WI38 (cell line): ENCODE data around the gene GNB4.

ENCODE experiments used
- H3K4me3 ChIP-seq: 2 replicates; pipeline ENCODE4 v1.5.1; 2011; ENCODE audit warnings: low read depth, mild to moderate bottlenecking, control low read depth, low read length
- CTCF ChIP-seq: IDR thresholded peaks from 2 replicates; pipeline ENCODE4 v1.5.1; 2012; ENCODE audit warnings: low read depth, mild to moderate bottlenecking, control low read depth, low read length

Gene GNB4

DNA sequence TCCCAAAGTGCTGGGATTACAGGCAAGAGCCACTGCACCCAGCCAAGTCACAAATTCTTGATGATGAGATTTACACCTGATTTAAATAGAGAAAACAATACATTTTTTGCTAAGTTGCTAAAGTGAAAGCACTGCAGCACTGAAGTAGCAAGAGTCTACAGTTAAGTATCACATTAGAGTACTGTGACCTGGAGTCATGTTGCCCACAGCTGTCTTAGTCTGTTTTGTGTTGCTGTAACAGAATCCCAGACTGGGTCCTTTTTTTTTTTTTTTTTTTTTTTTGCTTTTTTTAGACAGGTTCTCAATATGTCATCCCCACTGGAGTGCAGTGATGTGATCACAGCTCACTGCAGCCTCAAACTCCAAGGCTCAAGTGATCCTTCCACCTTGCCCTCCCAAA lies 23.2 kb upstream of the GNB4 start:
- no peak overlapping the region for H3K4me3 ChIP-seq
- TF ChIP-seq CTCF, result no peak

DNA sequence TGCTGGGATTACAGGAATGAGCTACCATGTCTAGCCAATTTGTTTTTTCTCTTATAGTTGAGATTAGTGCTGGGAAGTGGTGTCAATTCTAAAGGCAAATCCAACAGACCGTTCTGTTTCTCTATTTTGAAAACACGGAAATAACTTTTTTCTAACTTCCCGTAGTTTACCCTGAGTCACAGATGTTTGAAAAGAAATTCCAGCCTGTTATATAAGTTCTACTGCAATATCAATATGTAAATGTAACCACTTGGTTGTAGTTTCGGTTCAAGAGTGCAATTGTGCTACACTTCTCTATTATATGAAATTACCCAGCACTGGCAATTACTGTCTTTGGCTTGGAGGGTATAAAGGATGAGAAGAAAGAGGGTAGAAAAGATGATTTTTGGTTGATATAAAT lies 22.3 kb upstream of the GNB4 start:
- H3K4me3 ChIP-seq, result no peak overlapping the region
- TF ChIP-seq CTCF, result no peak

DNA sequence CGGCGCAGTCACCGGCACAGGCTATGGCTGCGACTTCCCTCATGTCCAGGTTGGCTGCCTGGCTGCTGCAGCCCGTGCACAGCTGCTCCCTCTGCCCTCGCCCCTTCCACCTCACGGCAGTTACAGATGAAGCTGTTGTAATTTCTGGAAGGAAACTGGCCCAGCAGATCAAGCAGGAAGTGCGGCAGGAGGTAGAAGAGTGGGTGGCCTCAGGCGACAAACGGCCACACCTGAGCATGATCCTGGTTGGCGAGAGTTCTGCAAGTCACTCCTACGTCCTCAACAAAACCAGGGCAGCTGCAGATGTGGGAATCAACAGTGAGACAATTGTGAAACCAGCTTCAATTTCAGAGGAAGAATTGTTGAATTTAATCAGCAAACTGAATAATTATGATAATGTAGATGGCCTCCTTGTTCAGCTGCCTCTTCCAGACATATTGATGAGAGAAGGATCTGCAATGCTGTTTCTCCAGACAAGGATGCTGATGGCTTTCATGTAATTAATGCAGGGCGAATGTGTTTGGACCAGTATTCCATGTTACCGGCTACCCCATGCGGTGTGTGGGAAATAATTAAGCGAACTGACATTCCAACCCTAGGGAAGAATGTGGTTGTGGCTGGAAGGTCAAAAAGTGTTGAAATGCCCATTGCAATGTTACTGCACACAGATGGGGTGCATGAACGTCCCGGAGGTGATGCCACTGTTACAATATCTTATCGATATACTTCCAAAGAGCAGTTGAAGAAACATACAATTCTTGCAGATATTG lies 13.2 kb upstream of the GNB4 start:
- no peak overlapping the region for H3K4me3 ChIP-seq
- no peak for TF ChIP-seq CTCF

GRCh38 chr3:179463319-179463718 lies 12.0 kb upstream of the GNB4 start:
- no peak overlapping the region for H3K4me3 ChIP-seq
- no peak for TF ChIP-seq CTCF

DNA sequence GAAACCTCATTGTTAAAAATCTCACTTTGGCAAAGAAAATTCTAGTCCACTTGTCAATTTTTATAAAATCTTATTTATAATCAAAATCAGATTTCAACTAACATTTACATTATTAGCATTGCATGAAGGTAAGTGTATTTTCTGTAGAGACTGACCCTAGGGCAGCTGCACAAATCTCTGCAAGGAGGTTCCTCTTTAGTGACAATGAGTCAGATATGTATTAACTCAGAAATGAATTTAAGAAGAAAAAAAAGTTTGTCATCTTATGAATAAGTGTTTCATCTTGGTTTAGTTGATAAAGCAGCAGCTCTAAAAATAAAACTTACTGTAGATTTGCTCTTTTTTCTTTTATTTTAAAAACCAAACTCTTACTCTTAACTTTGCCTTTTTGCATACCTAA lies 9.0 kb upstream of the GNB4 start:
- H3K4me3 ChIP-seq, result no peak overlapping the region
- no peak for TF ChIP-seq CTCF

DNA sequence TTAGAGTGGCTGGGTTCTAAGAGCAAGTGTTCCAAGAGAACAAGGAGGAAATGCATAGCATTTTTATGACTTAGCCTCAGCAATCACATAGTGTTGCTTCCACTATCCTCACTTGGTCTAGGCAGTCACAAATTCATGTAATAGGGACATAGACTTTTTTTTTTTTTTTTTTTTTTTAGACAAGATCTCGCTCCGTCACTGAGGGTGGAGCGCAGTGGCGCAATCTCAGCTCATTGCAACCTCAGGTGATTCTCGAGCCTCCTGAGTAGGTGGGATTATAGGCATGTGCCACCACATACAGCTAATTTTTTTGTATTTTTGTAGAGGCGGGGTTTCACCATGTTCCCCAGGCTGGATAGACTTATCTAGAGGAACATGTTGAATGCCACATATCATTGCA lies 4.7 kb upstream of the GNB4 start:
- no peak overlapping the region for H3K4me3 ChIP-seq
- TF ChIP-seq CTCF, result no peak

DNA sequence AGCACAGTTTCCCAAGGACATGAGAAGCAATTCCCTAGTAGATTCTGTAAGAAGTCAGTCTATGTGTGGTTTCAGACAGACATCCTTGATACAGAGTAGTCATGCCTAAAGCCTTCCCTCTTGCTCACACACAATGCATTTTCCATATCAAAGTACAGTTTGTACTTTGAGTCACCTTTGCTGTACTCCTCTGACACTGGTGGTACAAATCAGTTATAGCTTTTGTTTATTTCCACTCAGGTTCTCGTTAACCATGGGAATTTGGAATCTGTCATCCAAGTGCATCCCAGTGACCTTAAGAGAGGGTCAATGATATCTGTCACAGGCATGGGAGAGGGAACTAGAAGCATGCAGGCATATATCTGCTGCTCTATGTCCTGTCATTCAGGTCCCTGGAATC lies 3.6 kb upstream of the GNB4 start:
- TF ChIP-seq CTCF, result no peak
- H3K4me3 ChIP-seq, result no peak overlapping the region
